Large intestine (tissue), 3 donors: Measurements from ENCODE around the gene PDXK. TPM values are rescaled to one million over a fixed set of nuclear protein-coding genes. Genes with fewer than 3 reads are reported as not detected.

Experiments used
- DNase-seq, 2 donors: peaks; one replicate each; pipeline versions ENCODE4 v3.0.0 to v3.0.0-alpha.2; 2013
- H3K27ac ChIP-seq: one replicate; pipeline ENCODE4 v1.5.1; 2013; ENCODE audit warnings: low read length
- H3K27me3 ChIP-seq: 2 replicates; pipeline ENCODE4 v1.6.1; 2013; ENCODE audit warnings: low read length; ENCODE audit not compliant: control insufficient read depth, insufficient read depth
- H3K36me3 ChIP-seq: 2 replicates; pipeline ENCODE4 v1.6.1; 2013; ENCODE audit warnings: low read length; ENCODE audit not compliant: control insufficient read depth, insufficient read depth
- H3K4me1 ChIP-seq: one replicate; pipeline ENCODE4 v1.6.1; 2013; ENCODE audit warnings: low read length; ENCODE audit not compliant: control insufficient read depth, insufficient read depth
- H3K4me3 ChIP-seq: one replicate; pipeline ENCODE4 v1.5.1; 2013; ENCODE audit warnings: low read length
- H3K9me3 ChIP-seq: one replicate; pipeline ENCODE4 v1.6.1; 2013; ENCODE audit warnings: mild to moderate bottlenecking, low read depth, low read length, moderate library complexity; ENCODE audit not compliant: control insufficient read depth
- WGBS: methylation state at CpG from one replicate; pipeline ENCODE4 v1.1.5; 2013; ENCODE audit warnings: low lambda C conversion rate; ENCODE audit not compliant: insufficient coverage; 5-methylcytosine and 5-hydroxymethylcytosine counted together
- polyA plus RNA-seq: library from polyadenylated mRNA; unstranded; fragments of 120-200 nt; gene quantifications from one replicate; pipeline ENCODE4 v1.2.1, GENCODE V29; 2013

PDXK gene
- polyA plus RNA-seq, 1 donor, result 86.5 TPM

GRCh38 chr21:43733529-43734071 is 14.7 kb downstream of the PDXK start:
- peak; percentile 68 to 79 for DNase-seq
- peaks cover 34% of the 10 kb centered on the region for H3K36me3 ChIP-seq
- peak overlapping the region; percentile 5 for H3K4me3 ChIP-seq
- peak overlapping the region; percentile 87 for H3K27ac ChIP-seq
- H3K4me1 ChIP-seq, result peaks cover 81% of the 10 kb centered on the region
- H3K9me3 ChIP-seq, result peaks cover 5% of the 10 kb centered on the region
- H3K27me3 ChIP-seq, result no peaks in the 10 kb centered on the region
- WGBS, result no CpG with 5 or more reads among the region's 15 CpGs

- peaks cover 80% of the 10 kb centered on the region for H3K4me1 ChIP-seq
- H3K4me3 ChIP-seq, result no peak overlapping the region
- WGBS, result no CpG with 5 or more reads among the region's 25 CpGs
- peaks cover 5% of the 10 kb centered on the region for H3K9me3 ChIP-seq
- DNase-seq, result no peak
- peaks cover 37% of the 10 kb centered on the region for H3K36me3 ChIP-seq
- H3K27ac ChIP-seq, result peak overlapping the region; percentile 87
- no peaks in the 10 kb centered on the region for H3K27me3 ChIP-seq
These were observed 15.4 kb downstream of the PDXK start for GRCh38 chr21:43734131-43734927.

DNA sequence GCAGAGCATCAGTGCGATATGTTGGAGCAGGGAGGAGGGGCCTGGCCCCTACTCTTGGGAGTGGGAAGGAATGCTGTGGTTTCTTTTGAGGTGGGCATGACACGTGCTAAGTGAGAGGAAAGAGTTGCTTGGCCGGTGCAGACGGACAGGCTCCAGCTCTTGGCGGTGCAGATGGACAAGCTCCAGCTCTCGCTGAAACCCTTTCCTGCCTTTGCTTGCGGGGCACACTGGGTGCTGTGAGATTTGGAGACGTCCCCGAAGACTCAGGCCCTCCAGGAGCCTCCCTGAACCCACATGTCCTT is 15.9 kb downstream of the PDXK start:
- no CpG with 5 or more reads among the region's 9 CpGs for WGBS
- H3K27ac ChIP-seq, result no peak overlapping the region
- no peak overlapping the region for H3K4me3 ChIP-seq
- H3K4me1 ChIP-seq, result peaks cover 78% of the 10 kb centered on the region
- H3K36me3 ChIP-seq, result peaks cover 37% of the 10 kb centered on the region
- H3K27me3 ChIP-seq, result no peaks in the 10 kb centered on the region
- peaks cover 5% of the 10 kb centered on the region for H3K9me3 ChIP-seq
- no peak for DNase-seq

- peak overlapping the region; percentile 89 for H3K27ac ChIP-seq
- peaks cover 5% of the 10 kb centered on the region for H3K9me3 ChIP-seq
- DNase-seq, result no peak
- WGBS, result 100% methylated on average over 1 of the region's 22 CpGs
- peaks cover 37% of the 10 kb centered on the region for H3K36me3 ChIP-seq
- peaks cover 79% of the 10 kb centered on the region for H3K4me1 ChIP-seq
- no peaks in the 10 kb centered on the region for H3K27me3 ChIP-seq
- H3K4me3 ChIP-seq, result no peak overlapping the region
These were observed 16.5 kb downstream of the PDXK start for GRCh38 chr21:43735236-43736091.

DNA sequence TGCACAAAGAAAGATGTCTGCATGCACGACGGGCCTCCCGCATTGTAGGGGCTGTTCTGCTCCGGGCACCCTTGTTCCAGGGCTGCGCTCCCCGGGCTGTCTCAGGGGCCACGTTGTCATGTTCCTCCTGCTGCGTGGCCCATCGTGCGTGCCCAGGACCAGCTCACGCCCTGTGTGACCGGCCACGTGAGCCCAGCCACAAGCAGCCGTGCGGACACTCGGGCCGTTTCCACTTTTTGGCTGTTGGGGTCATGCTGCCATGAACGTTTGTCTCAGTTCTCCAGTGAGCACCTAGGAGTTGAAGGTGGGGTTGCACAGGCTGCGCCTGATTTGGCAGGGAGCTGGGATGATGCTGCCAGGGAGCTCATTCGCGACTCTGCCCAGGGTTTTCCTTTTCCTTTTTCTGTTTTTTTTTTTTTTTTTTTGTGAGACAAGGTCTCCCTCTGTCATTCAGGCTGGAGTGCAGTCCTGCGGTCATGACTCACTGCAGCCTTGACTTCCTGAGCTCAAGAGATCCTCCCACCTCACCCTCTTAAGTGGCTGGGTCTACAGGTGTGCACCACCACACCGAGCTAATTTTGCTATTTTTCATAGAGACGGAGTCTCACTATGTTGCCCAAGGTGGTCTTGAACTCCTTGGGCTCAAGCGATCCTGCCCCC is 17.4 kb downstream of the PDXK start:
- Histone ChIP-seq H3K27me3 (no peaks in the 10 kb centered on the region), H3K4me3 (no peak overlapping the region), H3K9me3 (peaks cover 5% of the 10 kb centered on the region), H3K36me3 (peaks cover 41% of the 10 kb centered on the region), H3K27ac (peak overlapping the region; percentile 89), H3K4me1 (peaks cover 70% of the 10 kb centered on the region)
- WGBS, result 93% methylated on average over 2 of the region's 25 CpGs
- DNase-seq, result no peak

GRCh38 chr21:43737158-43737950 is 18.4 kb downstream of the PDXK start:
- WGBS, result no CpG with 5 or more reads among the region's 35 CpGs
- no peak for DNase-seq
- no peaks in the 10 kb centered on the region for H3K27me3 ChIP-seq
- H3K4me1 ChIP-seq, result peaks cover 61% of the 10 kb centered on the region
- H3K4me3 ChIP-seq, result no peak overlapping the region
- H3K36me3 ChIP-seq, result peaks cover 50% of the 10 kb centered on the region
- H3K27ac ChIP-seq, result peak overlapping the region; percentile 89
- peaks cover 5% of the 10 kb centered on the region for H3K9me3 ChIP-seq

GRCh38 chr21:43739621-43740435 is 20.9 kb downstream of the PDXK start:
- Histone ChIP-seq H3K27me3 (no peaks in the 10 kb centered on the region), H3K27ac (peak overlapping the region; percentile 89), H3K4me1 (peaks cover 37% of the 10 kb centered on the region), H3K9me3 (peaks cover 5% of the 10 kb centered on the region), H3K36me3 (peaks cover 60% of the 10 kb centered on the region), H3K4me3 (no peak overlapping the region)
- DNase-seq, result peak in 1 of 2 donors; percentile 66
- no CpG with 5 or more reads among the region's 25 CpGs for WGBS

GRCh38 chr21:43740497-43741156 is 21.7 kb downstream of the PDXK start:
- 0% methylated on average over 2 of the region's 25 CpGs for WGBS
- no peaks in the 10 kb centered on the region for H3K27me3 ChIP-seq
- DNase-seq, result peak; percentile 89 to 93
- H3K36me3 ChIP-seq, result peaks cover 55% of the 10 kb centered on the region
- no peak overlapping the region for H3K4me3 ChIP-seq
- peaks cover 33% of the 10 kb centered on the region for H3K4me1 ChIP-seq
- peaks cover 5% of the 10 kb centered on the region for H3K9me3 ChIP-seq
- H3K27ac ChIP-seq, result no peak overlapping the region
